ENCODE results near the gene WFIKKN2.
"Not testable (repeated sequence)": the region's sequence is repeated elsewhere in the genome, so short reads cannot be mapped to it uniquely, and the experiment has no call there.

WFIKKN2 gene

DNA sequence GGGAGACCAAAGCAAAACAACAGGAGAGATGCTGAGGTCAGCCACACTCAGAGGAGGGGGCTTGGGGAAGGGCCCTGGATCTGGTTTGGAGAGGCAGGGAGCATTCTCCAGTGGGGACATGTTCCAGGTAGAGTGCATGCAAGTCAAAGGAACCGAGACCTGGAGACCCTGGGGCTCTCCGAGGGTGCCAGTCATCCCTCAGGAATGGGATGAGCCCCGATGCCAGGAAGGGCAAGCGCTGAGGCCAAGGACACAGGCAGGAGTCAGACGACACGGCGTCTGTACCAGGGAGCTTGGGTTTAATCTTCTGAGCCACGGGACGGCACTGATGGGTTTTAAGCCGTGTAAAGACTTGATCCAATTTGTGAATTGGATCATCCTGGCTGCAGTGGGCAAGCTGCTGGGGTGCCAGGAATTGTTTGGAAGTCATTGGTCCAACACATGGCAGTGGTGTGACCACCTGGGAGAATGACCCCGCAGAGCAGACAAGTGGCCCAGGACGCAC is 35.1 kb upstream of the WFIKKN2 start:
- Histone ChIP-seq H3K9me3 (ENCODE audit: insufficient read depth, low read depth, low read length) (no peaks in the 10 kb centered on the region), H3K4me1 (ENCODE audit: insufficient read depth, low read length) (peaks cover 5% of the 10 kb centered on the region; the same call in 1 of the 2 replicates), H3K36me3 (ENCODE audit: insufficient read depth, low read length) (no peaks in the 10 kb centered on the region), H3K9ac (ENCODE audit: low read depth, low read length) (no peak overlapping the region), H3K4me3 (ENCODE audit: low read length) (no peak overlapping the region), H3K27me3 (ENCODE audit: insufficient read depth, low read length) (no peaks in the 10 kb centered on the region), H3K27ac (ENCODE audit: low read depth, low read length) (no peak overlapping the region)
- WGBS, result 93% methylated on average over 12 of the region's 12 CpGs

DNA sequence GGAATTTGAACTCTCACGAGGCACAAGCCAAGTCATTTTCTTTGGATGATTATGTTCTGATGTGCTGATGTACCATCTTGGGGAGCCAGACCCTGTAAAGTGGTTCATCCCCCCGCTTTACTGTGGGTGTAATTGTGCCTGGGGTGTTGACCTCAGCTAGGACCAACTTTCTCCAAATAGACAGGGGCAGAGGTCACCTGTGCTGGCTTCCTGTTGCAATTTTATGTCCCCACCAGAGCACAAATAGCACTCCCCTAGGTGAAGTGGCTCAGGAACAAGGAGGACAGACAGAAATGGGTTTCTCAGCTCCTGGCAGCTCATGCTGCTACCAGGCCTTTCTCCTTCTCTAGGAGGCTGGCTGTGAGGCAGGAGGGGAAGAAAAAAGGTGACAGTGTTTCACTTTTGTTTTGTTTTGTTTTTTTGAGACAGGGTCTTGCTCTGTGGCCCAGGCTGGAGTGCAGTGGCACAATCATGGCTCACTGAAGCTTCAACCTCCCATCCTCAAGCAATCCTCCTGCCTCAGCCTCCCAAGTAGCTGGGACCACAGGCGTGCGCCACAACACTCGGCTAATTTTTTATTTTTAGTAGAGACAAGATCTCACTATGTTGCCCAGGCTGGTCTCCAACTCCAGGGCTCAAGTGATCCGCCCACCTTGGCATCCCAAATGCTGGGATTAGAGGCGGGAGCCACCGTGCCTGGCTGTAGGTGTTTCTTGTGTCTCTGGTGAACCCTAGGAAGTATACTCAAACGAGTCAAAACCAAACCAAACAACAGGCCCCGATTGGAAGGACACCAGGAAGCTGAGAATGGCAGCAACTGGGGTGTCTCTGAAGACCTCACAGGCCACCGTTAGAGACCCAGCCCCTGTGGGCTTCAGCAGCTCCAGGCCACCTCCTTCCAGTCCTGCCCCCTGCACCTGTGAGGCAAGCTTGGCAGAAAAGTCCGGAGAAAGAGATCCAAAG is 32.5 kb upstream of the WFIKKN2 start:
- Histone ChIP-seq H3K4me3 (ENCODE audit: low read length) (no peak overlapping the region), H3K9me3 (ENCODE audit: insufficient read depth, low read depth, low read length) (no peaks in the 10 kb centered on the region), H3K27ac (ENCODE audit: low read depth, low read length) (no peak overlapping the region), H3K27me3 (ENCODE audit: insufficient read depth, low read length) (no peaks in the 10 kb centered on the region), H3K9ac (ENCODE audit: low read depth, low read length) (no peak overlapping the region), H3K36me3 (ENCODE audit: insufficient read depth, low read length) (no peaks in the 10 kb centered on the region), H3K4me1 (ENCODE audit: insufficient read depth, low read length) (no peaks in the 10 kb centered on the region)
- WGBS, result 88% methylated on average over 12 of the region's 12 CpGs

DNA sequence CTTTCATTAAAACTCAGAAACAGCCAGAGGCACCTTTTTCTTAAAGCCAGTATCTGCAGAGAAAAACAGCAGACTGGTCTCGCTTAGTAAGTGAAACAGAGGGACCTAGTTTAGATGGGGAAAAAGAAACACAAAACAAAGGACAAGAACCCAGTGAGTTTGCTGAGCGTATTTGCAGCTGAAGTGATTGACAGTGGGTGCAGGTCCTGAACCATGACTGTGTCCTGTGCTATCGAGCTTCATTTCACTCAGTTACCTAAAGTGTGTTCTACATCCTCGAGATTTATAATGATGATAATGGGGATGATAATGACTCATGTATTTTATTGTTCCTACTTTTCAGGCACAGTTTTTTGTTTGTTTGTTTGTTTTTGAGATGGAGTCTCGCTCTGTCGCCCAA is 31.7 kb upstream of the WFIKKN2 start:
- Histone ChIP-seq H3K27ac (ENCODE audit: low read depth, low read length) (no peak overlapping the region), H3K9ac (ENCODE audit: low read depth, low read length) (no peak overlapping the region), H3K36me3 (ENCODE audit: insufficient read depth, low read length) (no peaks in the 10 kb centered on the region), H3K4me3 (ENCODE audit: low read length) (no peak overlapping the region), H3K27me3 (ENCODE audit: insufficient read depth, low read length) (no peaks in the 10 kb centered on the region), H3K4me1 (ENCODE audit: insufficient read depth, low read length) (no peaks in the 10 kb centered on the region), H3K9me3 (ENCODE audit: insufficient read depth, low read depth, low read length) (no peaks in the 10 kb centered on the region)
- 87% methylated on average over 6 of the region's 6 CpGs for WGBS

DNA sequence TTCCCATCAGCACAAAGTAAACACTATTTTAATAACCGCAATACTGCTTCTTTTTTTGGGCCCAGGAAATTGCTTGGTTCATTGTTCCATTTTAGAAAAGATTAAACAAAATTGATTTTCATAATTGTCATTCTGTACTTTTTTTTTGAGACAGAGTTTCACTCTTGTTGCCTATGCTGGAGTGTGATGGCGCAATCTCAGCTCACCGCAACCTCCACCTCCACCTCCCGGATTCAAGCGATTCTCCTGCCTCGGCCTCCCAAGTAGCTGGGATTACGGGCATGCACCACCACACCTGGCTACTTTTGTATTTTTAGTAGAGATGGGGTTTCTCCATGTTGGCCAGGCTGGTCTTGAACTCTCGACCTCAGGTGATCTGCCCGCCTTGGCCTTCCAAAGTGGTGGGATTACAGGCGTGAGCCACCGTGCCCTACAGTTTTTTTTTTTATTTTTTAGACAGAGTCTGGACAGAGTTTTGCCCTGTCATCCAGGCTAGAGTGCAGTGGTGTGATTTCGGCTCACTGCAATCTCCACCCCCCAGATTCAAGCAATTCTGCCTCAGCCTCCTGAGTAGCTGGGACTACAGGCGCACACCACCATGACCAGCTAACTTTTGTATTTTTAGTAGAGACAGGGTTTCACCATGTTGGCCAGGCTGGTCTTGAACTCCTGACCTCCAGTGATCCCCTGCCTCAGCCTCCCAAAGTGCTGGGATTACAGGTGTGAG is 30.5 kb upstream of the WFIKKN2 start:
- not testable (repeated sequence) for H3K4me3 ChIP-seq (ENCODE audit: low read length); H3K27ac ChIP-seq (ENCODE audit: low read depth, low read length); H3K9me3 ChIP-seq (ENCODE audit: insufficient read depth, low read depth, low read length); H3K9ac ChIP-seq (ENCODE audit: low read depth, low read length); H3K4me1 ChIP-seq (ENCODE audit: insufficient read depth, low read length); H3K27me3 ChIP-seq (ENCODE audit: insufficient read depth, low read length); H3K36me3 ChIP-seq (ENCODE audit: insufficient read depth, low read length)
- 95% methylated on average over 13 of the region's 13 CpGs for WGBS

DNA sequence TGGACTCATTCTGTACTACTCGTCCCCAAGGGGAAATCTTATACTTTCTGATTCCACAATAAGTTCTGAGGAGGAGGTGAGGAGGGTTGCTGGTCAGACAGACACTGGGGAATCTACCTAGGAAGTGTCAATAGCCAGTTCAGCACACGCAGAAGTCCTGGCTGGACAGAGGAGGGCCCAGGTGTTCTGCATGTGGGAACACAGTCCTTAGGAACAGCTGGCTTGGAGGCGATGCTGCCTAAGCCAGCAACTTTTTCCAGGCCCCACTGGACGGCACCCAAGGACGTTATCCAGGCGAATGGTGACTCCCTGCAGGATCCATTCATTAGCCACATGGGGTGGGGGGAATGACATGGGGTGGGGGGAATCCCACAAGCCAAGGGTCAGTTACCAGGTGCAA is 29.9 kb upstream of the WFIKKN2 start:
- 89% methylated on average over 6 of the region's 6 CpGs for WGBS
- H3K9ac ChIP-seq (ENCODE audit: low read depth, low read length), result no peak overlapping the region
- H3K27me3 ChIP-seq (ENCODE audit: insufficient read depth, low read length), result no peaks in the 10 kb centered on the region
- H3K4me3 ChIP-seq (ENCODE audit: low read length), result no peak overlapping the region
- H3K36me3 ChIP-seq (ENCODE audit: insufficient read depth, low read length), result no peaks in the 10 kb centered on the region
- H3K9me3 ChIP-seq (ENCODE audit: insufficient read depth, low read depth, low read length), result no peaks in the 10 kb centered on the region
- H3K4me1 ChIP-seq (ENCODE audit: insufficient read depth, low read length), result no peaks in the 10 kb centered on the region
- H3K27ac ChIP-seq (ENCODE audit: low read depth, low read length), result no peak overlapping the region

DNA sequence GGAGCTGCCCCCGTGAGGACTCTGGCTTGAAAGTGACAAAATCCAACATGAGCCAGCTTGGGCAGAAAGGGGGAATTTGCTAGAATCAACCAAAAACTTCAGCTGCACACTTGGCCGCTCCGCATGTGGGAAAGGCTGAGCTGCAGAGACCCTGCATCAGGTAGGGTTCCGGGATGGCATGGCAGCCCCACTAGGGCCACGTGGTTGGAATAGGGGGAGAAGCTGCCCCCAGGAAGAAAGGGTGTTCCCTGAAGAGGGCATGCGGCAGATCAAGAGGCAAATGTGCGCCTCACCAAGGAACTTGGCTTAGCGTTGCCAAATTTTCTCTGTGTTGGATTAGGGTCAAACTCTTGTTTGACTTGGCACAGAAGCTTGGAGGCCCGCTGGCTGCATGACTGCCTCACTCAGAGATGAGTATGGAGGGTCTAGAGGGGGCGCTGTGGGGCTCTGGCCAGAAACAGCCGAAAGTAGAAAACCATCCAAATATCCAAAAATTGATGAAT is 29.2 kb upstream of the WFIKKN2 start:
- Histone ChIP-seq H3K27ac (ENCODE audit: low read depth, low read length) (no peak overlapping the region), H3K9ac (ENCODE audit: low read depth, low read length) (no peak overlapping the region), H3K9me3 (ENCODE audit: insufficient read depth, low read depth, low read length) (no peaks in the 10 kb centered on the region), H3K36me3 (ENCODE audit: insufficient read depth, low read length) (no peaks in the 10 kb centered on the region), H3K4me3 (ENCODE audit: low read length) (no peak overlapping the region), H3K4me1 (ENCODE audit: insufficient read depth, low read length) (no peaks in the 10 kb centered on the region), H3K27me3 (ENCODE audit: insufficient read depth, low read length) (no peaks in the 10 kb centered on the region)
- WGBS, result 90% methylated on average over 11 of the region's 11 CpGs

DNA sequence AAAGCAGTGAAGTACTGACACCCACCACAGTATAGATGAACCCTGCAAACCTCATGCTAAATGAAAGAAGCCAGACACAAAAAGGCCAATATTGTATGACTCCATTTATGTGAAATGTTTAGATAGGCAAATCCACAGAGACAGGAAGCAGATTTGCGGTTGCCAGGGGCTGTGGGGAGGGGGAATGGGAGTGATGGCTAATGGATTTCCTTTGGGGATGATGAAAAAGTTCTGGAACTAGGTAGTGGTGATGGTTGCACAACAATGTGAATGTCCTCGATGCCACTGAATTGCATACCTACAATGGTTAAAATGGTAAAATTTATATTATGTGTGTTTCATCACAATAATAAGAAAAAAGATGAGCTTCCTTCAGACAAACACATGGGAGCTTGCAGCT is 28.4 kb upstream of the WFIKKN2 start:
- H3K36me3 ChIP-seq (ENCODE audit: insufficient read depth, low read length), result no peaks in the 10 kb centered on the region
- no peak overlapping the region for H3K27ac ChIP-seq (ENCODE audit: low read depth, low read length)
- WGBS, result 71% methylated on average over 2 of the region's 2 CpGs
- no peaks in the 10 kb centered on the region for H3K4me1 ChIP-seq (ENCODE audit: insufficient read depth, low read length)
- H3K4me3 ChIP-seq (ENCODE audit: low read length), result no peak overlapping the region
- no peaks in the 10 kb centered on the region for H3K9me3 ChIP-seq (ENCODE audit: insufficient read depth, low read depth, low read length)
- no peaks in the 10 kb centered on the region for H3K27me3 ChIP-seq (ENCODE audit: insufficient read depth, low read length)
- H3K9ac ChIP-seq (ENCODE audit: low read depth, low read length), result no peak overlapping the region

DNA sequence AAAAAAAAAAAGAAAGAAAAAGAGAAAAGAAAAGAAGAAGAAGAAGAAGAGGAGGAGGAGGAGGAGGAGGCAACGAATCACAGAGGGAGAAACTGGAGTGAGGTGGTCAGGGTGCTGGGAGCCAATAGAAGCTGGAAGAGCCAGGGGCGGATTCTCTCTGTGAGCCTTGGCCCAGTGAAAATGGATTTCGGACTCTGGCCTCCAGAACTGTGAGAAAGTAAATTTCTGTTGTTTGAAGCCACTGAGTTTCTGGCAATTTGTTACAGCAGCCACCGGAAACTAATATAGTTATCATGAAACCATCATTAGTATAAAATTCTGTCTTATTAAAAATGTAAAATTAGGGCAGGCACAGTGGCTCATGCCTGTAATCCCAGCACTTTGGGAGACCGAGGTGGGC is 27.7 kb upstream of the WFIKKN2 start:
- Histone ChIP-seq H3K4me1 (ENCODE audit: insufficient read depth, low read length) (no peaks in the 10 kb centered on the region), H3K27ac (ENCODE audit: low read depth, low read length) (no peak overlapping the region), H3K27me3 (ENCODE audit: insufficient read depth, low read length) (no peaks in the 10 kb centered on the region), H3K9me3 (ENCODE audit: insufficient read depth, low read depth, low read length) (no peaks in the 10 kb centered on the region), H3K9ac (ENCODE audit: low read depth, low read length) (no peak overlapping the region), H3K4me3 (ENCODE audit: low read length) (no peak overlapping the region), H3K36me3 (ENCODE audit: insufficient read depth, low read length) (no peaks in the 10 kb centered on the region)
- WGBS, result 94% methylated on average over 4 of the region's 5 CpGs

DNA sequence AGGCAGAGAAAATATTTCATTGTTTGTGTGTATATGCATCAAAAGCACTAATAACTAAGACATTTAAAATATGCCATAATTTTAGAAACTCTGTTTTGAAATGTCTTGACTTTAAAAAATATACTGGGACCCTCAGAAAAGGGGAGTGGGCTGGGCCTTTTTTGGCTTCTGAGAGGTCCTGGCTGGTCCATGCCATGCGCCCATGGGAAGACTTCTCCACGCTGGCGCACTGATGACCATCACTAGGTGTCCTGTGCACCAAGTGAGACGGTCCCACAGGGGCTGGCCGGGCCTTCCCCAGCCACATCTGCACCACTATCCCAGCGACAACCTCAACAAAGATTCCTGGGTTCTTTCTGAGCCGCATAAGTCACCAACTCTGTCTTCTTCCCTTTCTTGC is 27.0 kb upstream of the WFIKKN2 start:
- Histone ChIP-seq H3K9me3 (ENCODE audit: insufficient read depth, low read depth, low read length) (no peaks in the 10 kb centered on the region), H3K27ac (ENCODE audit: low read depth, low read length) (no peak overlapping the region), H3K36me3 (ENCODE audit: insufficient read depth, low read length) (no peaks in the 10 kb centered on the region), H3K9ac (ENCODE audit: low read depth, low read length) (no peak overlapping the region), H3K4me1 (ENCODE audit: insufficient read depth, low read length) (no peaks in the 10 kb centered on the region), H3K27me3 (ENCODE audit: insufficient read depth, low read length) (no peaks in the 10 kb centered on the region), H3K4me3 (ENCODE audit: low read length) (no peak overlapping the region)
- WGBS, result 93% methylated on average over 7 of the region's 7 CpGs

DNA sequence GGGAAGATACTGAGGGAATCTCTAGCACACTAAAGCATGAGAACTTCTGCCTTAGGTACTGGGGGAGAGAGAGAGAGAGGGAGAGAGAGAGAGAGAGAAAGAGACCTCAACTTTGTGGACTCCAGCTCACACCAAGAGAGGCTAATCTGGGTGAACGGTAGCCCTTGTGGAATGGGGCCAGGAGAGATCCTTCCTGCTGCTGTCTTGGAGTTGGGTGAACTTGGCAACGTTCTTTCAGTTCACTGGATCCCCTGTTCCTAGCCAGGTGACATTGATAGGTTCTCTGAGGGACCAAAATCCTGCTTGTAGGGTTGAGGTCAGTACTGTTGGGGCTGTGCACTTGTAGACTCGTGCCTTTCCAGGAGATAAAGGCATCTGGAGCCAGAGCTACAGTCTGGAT is 26.5 kb upstream of the WFIKKN2 start:
- Histone ChIP-seq H3K4me3 (ENCODE audit: low read length) (no peak overlapping the region), H3K27me3 (ENCODE audit: insufficient read depth, low read length) (no peaks in the 10 kb centered on the region), H3K4me1 (ENCODE audit: insufficient read depth, low read length) (no peaks in the 10 kb centered on the region), H3K36me3 (ENCODE audit: insufficient read depth, low read length) (no peaks in the 10 kb centered on the region), H3K9ac (ENCODE audit: low read depth, low read length) (no peak overlapping the region), H3K27ac (ENCODE audit: low read depth, low read length) (no peak overlapping the region), H3K9me3 (ENCODE audit: insufficient read depth, low read depth, low read length) (no peaks in the 10 kb centered on the region)
- WGBS, result 92% methylated on average over 3 of the region's 3 CpGs

DNA sequence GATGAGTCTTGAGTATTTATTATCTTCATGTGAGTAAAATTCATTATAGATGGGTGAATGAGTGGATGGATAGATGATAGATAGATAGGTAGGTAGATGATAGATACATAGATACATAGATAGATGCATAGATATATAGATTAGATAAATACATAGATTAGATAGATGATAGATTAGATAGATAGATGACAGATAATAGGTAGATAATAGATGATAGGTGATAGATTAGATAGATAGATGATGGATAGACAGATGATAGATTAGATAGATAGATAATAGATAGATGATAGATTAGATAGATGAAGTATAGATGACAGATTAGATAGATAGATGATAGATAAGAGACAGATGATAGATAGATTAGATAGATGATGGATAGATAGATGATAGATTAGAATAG is 21.8 kb upstream of the WFIKKN2 start:
- Histone ChIP-seq H3K36me3 (ENCODE audit: insufficient read depth, low read length) (no peaks in the 10 kb centered on the region), H3K27me3 (ENCODE audit: insufficient read depth, low read length) (no peaks in the 10 kb centered on the region), H3K9me3 (ENCODE audit: insufficient read depth, low read depth, low read length) (no peaks in the 10 kb centered on the region), H3K4me1 (ENCODE audit: insufficient read depth, low read length) (peaks cover 10% of the 10 kb centered on the region; the same call in 1 of the 2 replicates), H3K9ac (ENCODE audit: low read depth, low read length) (no peak overlapping the region), H3K27ac (ENCODE audit: low read depth, low read length) (no peak overlapping the region), H3K4me3 (ENCODE audit: low read length) (no peak overlapping the region)
